ENCODE results near the gene ARHGDIB.

ARHGDIB gene

GRCh38 chr12:14936224-14936861 lies 25.1 kb downstream of the ARHGDIB start:
- no peak for TF ChIP-seq CTCF (IDR thresholded peaks at IDR 0.05)

- TF ChIP-seq CTCF (IDR thresholded peaks at IDR 0.05), result no peak
These were observed 26.4 kb downstream of the ARHGDIB start for GRCh38 chr12:14935031-14935430.

- TF ChIP-seq CTCF (IDR thresholded peaks at IDR 0.05), result no peak
These were observed 26.9 kb downstream of the ARHGDIB start for GRCh38 chr12:14934511-14934910.

GRCh38 chr12:14931791-14932560 lies 29.4 kb downstream of the ARHGDIB start:
- TF ChIP-seq CTCF (IDR thresholded peaks at IDR 0.05), result no peak

GRCh38 chr12:14931359-14931758 lies 30.0 kb downstream of the ARHGDIB start:
- no peak for TF ChIP-seq CTCF (IDR thresholded peaks at IDR 0.05)

GRCh38 chr12:14930299-14930698 lies 31.1 kb downstream of the ARHGDIB start:
- TF ChIP-seq CTCF (IDR thresholded peaks at IDR 0.05), result no peak

- no peak for TF ChIP-seq CTCF (IDR thresholded peaks at IDR 0.05)
These were observed 32.5 kb downstream of the ARHGDIB start for GRCh38 chr12:14928931-14929330.
